ENCODE data around the gene ALG6.

The ALG6 gene

DNA sequence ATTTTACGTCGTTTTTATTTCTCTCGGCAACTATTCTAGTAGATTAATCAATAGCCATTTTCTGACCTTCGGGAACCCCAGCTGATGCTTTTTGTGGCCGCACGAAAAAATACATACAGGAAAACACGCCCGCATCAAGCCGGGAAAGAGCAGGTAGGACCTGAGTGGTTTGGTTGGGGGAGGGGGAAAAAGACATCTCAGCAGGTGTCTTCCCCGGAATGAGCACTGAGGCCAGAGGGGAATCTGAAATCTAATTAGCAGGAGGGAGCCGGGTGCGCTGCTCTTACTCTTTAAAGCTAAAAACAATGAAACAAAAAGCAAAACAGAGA, 45.7 kb upstream of the ALG6 start:
- peak overlapping the region in 9 of 10 experiments; percentile 35 to 62 (median 47); a peak in 14 of 20 replicates for H3K4me3 ChIP-seq
- H3K9ac ChIP-seq = no peak overlapping the region; a peak in 1 of 22 replicates
- H3K4me2 ChIP-seq = peak overlapping the region in 9 of 11 experiments; percentile 19 to 79 (median 55); a peak in 15 of 22 replicates
- H3K27ac ChIP-seq = no peak overlapping the region
- H3K9me3 ChIP-seq (replicated peaks in 1 of 11) = peaks cover 74 to 81% (median 78%) of the 10 kb centered on the region in 11 experiments
- H3K27me3 ChIP-seq = peaks cover 100% of the 10 kb centered on the region in 11 experiments
- peaks cover 0 to 53% (median 20%) of the 10 kb centered on the region in 11 experiments; a peak in 13 of 22 replicates for H4K20me1 ChIP-seq
- TF ChIP-seq Cebpa-rat (IDR thresholded peaks at IDR 0.05) = no peak
- peaks cover 0 to 10% (median 4%) of the 10 kb centered on the region in 10 experiments; a peak in 4 of 20 replicates for H3K4me1 ChIP-seq
- peaks cover 0 to 6% (median 0%) of the 10 kb centered on the region in 11 experiments; a peak in 2 of 22 replicates for H3K36me3 ChIP-seq

GRCh38 chr1:63322114-63322943, 45.1 kb upstream of the ALG6 start, which contains the start of gene FOXD3:
FOXD3 (plus strand) TSS chr1:63322567; CDS start chr1:63323059, 492 bp downstream.
- no peak for TF ChIP-seq Cebpa-rat (IDR thresholded peaks at IDR 0.05)
- H4K20me1 ChIP-seq = peaks cover 0 to 58% (median 24%) of the 10 kb centered on the region in 11 experiments; a peak in 13 of 22 replicates
- peak within 1 kb of the TSS; percentile 19 to 79 (median 53); a peak in 21 of 22 replicates for H3K4me2 ChIP-seq
- peaks cover 69 to 80% (median 73%) of the 10 kb centered on the region in 11 experiments for H3K9me3 ChIP-seq (replicated peaks in 1 of 11)
- H3K36me3 ChIP-seq = peaks cover 0 to 6% (median 0%) of the 10 kb centered on the region in 11 experiments; a peak in 2 of 22 replicates
- peaks cover 100% of the 10 kb centered on the region in 11 experiments for H3K27me3 ChIP-seq
- no peak within 1 kb of the TSS; a peak in 1 of 22 replicates for H3K9ac ChIP-seq
- H3K4me1 ChIP-seq = peaks cover 0 to 10% (median 4%) of the 10 kb centered on the region in 10 experiments; a peak in 4 of 20 replicates
- peak within 1 kb of the TSS; percentile 31 to 62 (median 46); a peak in 19 of 20 replicates for H3K4me3 ChIP-seq
- H3K27ac ChIP-seq = no peak within 1 kb of the TSS

GRCh38 chr1:63322944-63323864, 44.2 kb upstream of the ALG6 start:
- H3K4me3 ChIP-seq = peak overlapping the region; percentile 31 to 62 (median 46); a peak in 18 of 20 replicates
- peaks cover 100% of the 10 kb centered on the region in 11 experiments for H3K27me3 ChIP-seq
- peaks cover 0 to 6% (median 0%) of the 10 kb centered on the region in 11 experiments; a peak in 2 of 22 replicates for H3K36me3 ChIP-seq
- H3K27ac ChIP-seq = no peak overlapping the region
- peaks cover 0 to 52% (median 24%) of the 10 kb centered on the region in 11 experiments; a peak in 13 of 22 replicates for H4K20me1 ChIP-seq
- no peak for TF ChIP-seq Cebpa-rat (IDR thresholded peaks at IDR 0.05)
- peak overlapping the region in 3 of 11 experiments; percentile 30 to 66 (median 43); a peak in 5 of 22 replicates for H3K4me2 ChIP-seq
- H3K4me1 ChIP-seq = peaks cover 0 to 10% (median 2%) of the 10 kb centered on the region in 10 experiments; a peak in 4 of 20 replicates
- no peak overlapping the region for H3K9ac ChIP-seq
- H3K9me3 ChIP-seq (replicated peaks in 1 of 11) = peaks cover 63 to 71% (median 65%) of the 10 kb centered on the region in 11 experiments

- Histone ChIP-seq H3K27me3 (peaks cover 100% of the 10 kb centered on the region in 11 experiments), H3K36me3 (peaks cover 0 to 6% (median 0%) of the 10 kb centered on the region in 11 experiments; a peak in 2 of 22 replicates), H3K9ac (no peak overlapping the region), H3K9me3 (replicated peaks in 1 of 11) (peaks cover 54 to 68% (median 60%) of the 10 kb centered on the region in 11 experiments), H4K20me1 (peaks cover 0 to 52% (median 24%) of the 10 kb centered on the region in 11 experiments; a peak in 13 of 22 replicates), H3K4me3 (peak overlapping the region in 9 of 10 experiments; percentile 23 to 62 (median 43); a peak in 16 of 20 replicates), H3K4me1 (peaks cover 0 to 10% (median 2%) of the 10 kb centered on the region in 10 experiments; a peak in 4 of 20 replicates), H3K4me2 (peak overlapping the region in 3 of 11 experiments; percentile 30 to 43 (median 33); a peak in 5 of 22 replicates), H3K27ac (no peak overlapping the region)
- TF ChIP-seq Cebpa-rat (IDR thresholded peaks at IDR 0.05) = no peak
These were observed 43.3 kb upstream of the ALG6 start for GRCh38 chr1:63323865-63324778.

GRCh38 chr1:63324779-63325119, 42.7 kb upstream of the ALG6 start:
- Histone ChIP-seq H3K4me3 (peak overlapping the region in 1 of 10 experiments; percentile 49; a peak in 2 of 20 replicates), H3K27me3 (peaks cover 100% of the 10 kb centered on the region in 11 experiments), H3K4me1 (peaks cover 0 to 10% (median 2%) of the 10 kb centered on the region in 10 experiments; a peak in 4 of 20 replicates), H3K36me3 (peaks cover 0 to 6% (median 0%) of the 10 kb centered on the region in 11 experiments; a peak in 2 of 22 replicates), H3K4me2 (no peak overlapping the region), H4K20me1 (peaks cover 0 to 52% (median 24%) of the 10 kb centered on the region in 11 experiments; a peak in 13 of 22 replicates), H3K27ac (no peak overlapping the region), H3K9ac (no peak overlapping the region), H3K9me3 (replicated peaks in 1 of 11) (peaks cover 53 to 68% (median 60%) of the 10 kb centered on the region in 11 experiments)
- TF ChIP-seq Cebpa-rat (IDR thresholded peaks at IDR 0.05) = no peak

GRCh38 chr1:63325279-63325985, 42.0 kb upstream of the ALG6 start:
- TF ChIP-seq Cebpa-rat (IDR thresholded peaks at IDR 0.05) = no peak
- no peak overlapping the region for H3K27ac ChIP-seq
- H3K4me3 ChIP-seq = no peak overlapping the region
- H3K9ac ChIP-seq = no peak overlapping the region
- H3K36me3 ChIP-seq = peaks cover 0 to 6% (median 0%) of the 10 kb centered on the region in 11 experiments; a peak in 2 of 22 replicates
- H4K20me1 ChIP-seq = peaks cover 0 to 52% (median 24%) of the 10 kb centered on the region in 11 experiments; a peak in 13 of 22 replicates
- H3K9me3 ChIP-seq (replicated peaks in 1 of 11) = peaks cover 53 to 68% (median 60%) of the 10 kb centered on the region in 11 experiments
- peaks cover 100% of the 10 kb centered on the region in 11 experiments for H3K27me3 ChIP-seq
- H3K4me1 ChIP-seq = peaks cover 0 to 10% (median 2%) of the 10 kb centered on the region in 10 experiments; a peak in 4 of 20 replicates
- H3K4me2 ChIP-seq = no peak overlapping the region

DNA sequence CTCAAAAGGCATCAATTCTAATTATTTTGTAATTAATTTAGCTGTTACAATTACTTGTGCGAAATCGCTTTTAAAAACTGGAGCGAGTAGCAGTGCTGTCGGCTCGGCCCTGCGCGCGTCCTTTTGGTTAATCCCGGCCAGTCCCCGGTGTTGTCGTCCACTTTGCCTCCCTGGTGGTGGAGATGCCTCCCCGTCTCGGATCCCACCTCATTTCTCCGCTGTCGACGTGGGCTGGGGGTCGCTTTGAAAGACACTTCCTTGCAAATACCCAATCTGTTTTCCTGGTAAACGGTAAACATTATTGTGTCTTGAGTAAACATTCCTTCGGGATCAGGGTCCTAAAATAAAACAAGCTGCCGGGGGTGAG, 41.3 kb upstream of the ALG6 start:
- H3K4me3 ChIP-seq = no peak overlapping the region

More for the DNA sequence above, 41.3 kb upstream of the ALG6 start:
- Histone ChIP-seq H3K27ac (no peak overlapping the region), H3K27me3 (peaks cover 100% of the 10 kb centered on the region in 11 experiments), H3K4me1 (peaks cover 0 to 8% (median 1%) of the 10 kb centered on the region in 10 experiments; a peak in 4 of 20 replicates), H4K20me1 (peaks cover 0 to 52% (median 24%) of the 10 kb centered on the region in 11 experiments; a peak in 13 of 22 replicates), H3K4me2 (no peak overlapping the region), H3K9ac (no peak overlapping the region), H3K36me3 (peaks cover 0 to 6% (median 0%) of the 10 kb centered on the region in 11 experiments; a peak in 2 of 22 replicates), H3K9me3 (replicated peaks in 1 of 11) (peaks cover 49 to 65% (median 56%) of the 10 kb centered on the region in 11 experiments)
- no peak for TF ChIP-seq Cebpa-rat (IDR thresholded peaks at IDR 0.05)

Data from BLaER1 treated with 17β-estradiol and CSF1 and Interleukin-3, amounts not matched to agents 10 nM and 100 nM (cell line).